HG03159 (cell line): ENCODE data around the gene CREB3.

Source experiments
- ATAC-seq: cut with Tn5 transposase; IDR thresholded peaks from one replicate; pipeline ENCODE4 v1.9.1; 2021; ENCODE audit warnings: mild to moderate bottlenecking, moderate library complexity; ENCODE audit not compliant: unreplicated experiment

The CREB3 gene

GRCh38 chr9:35746583-35746982 lies 14.1 kb downstream of the CREB3 start:
- ATAC-seq: no peak

- ATAC-seq: no peak
These were observed 15.9 kb downstream of the CREB3 start for GRCh38 chr9:35748242-35748857.

- ATAC-seq: peak; percentile 73
These were observed 16.5 kb downstream of the CREB3 start, which contains the start of the genes GBA2 and RGP1 for GRCh38 chr9:35748858-35749514. Gene GBA2, minus strand, starts transcription at chr9:35749228. Its CDS starts 524 bp downstream, at chr9:35748704. Gene RGP1, plus strand, starts transcription at chr9:35749287. Its CDS starts 469 bp downstream, at chr9:35749756.

GRCh38 chr9:35749515-35750255 lies 17.2 kb downstream of the CREB3 start:
- ATAC-seq: peak; percentile 30

GRCh38 chr9:35750256-35750531 lies 17.7 kb downstream of the CREB3 start:
- no peak for ATAC-seq

- no peak for ATAC-seq
These were observed 21.0 kb downstream of the CREB3 start for GRCh38 chr9:35753466-35753865.

- no peak for ATAC-seq
These were observed 21.8 kb downstream of the CREB3 start, which contains the start of gene MSMP for GRCh38 chr9:35754264-35754663. Gene MSMP, minus strand, starts transcription at chr9:35754276. Its CDS starts 147 bp downstream, at chr9:35754129.

- no peak for ATAC-seq
These were observed 22.6 kb downstream of the CREB3 start for GRCh38 chr9:35755071-35755470.

GRCh38 chr9:35756275-35757225 lies 24.1 kb downstream of the CREB3 start:
- ATAC-seq: peak; percentile 66

GRCh38 chr9:35757226-35757891 lies 24.9 kb downstream of the CREB3 start:
- ATAC-seq: peak; percentile 36

- no peak for ATAC-seq
These were observed 25.4 kb downstream of the CREB3 start for GRCh38 chr9:35757892-35758275.

GRCh38 chr9:35758475-35759050 lies 26.1 kb downstream of the CREB3 start:
- ATAC-seq: no peak

- no peak for ATAC-seq
These were observed 27.3 kb downstream of the CREB3 start for GRCh38 chr9:35759795-35760194.

- no peak for ATAC-seq
These were observed 28.2 kb downstream of the CREB3 start for GRCh38 chr9:35760651-35761050.

- no peak for ATAC-seq
These were observed 30.7 kb downstream of the CREB3 start for GRCh38 chr9:35763181-35763580.

- ATAC-seq: no peak
These were observed 31.3 kb downstream of the CREB3 start for GRCh38 chr9:35763803-35764202.

GRCh38 chr9:35766997-35767396 lies 34.5 kb downstream of the CREB3 start:
- no peak for ATAC-seq

GRCh38 chr9:35767458-35767857 lies 35.0 kb downstream of the CREB3 start:
- ATAC-seq: no peak

GRCh38 chr9:35769763-35770162 lies 37.3 kb downstream of the CREB3 start:
- ATAC-seq: no peak

- no peak for ATAC-seq
These were observed 38.6 kb downstream of the CREB3 start for GRCh38 chr9:35771075-35771433.
